ENCODE measurements around the gene STK32B. TPM values are rescaled to one million over a fixed set of nuclear protein-coding genes. Genes with fewer than 3 reads are reported as not detected.
"Not testable (repeated sequence)": the region's sequence is repeated elsewhere in the genome, so short reads cannot be mapped to it uniquely, and the experiment has no call there.

The STK32B gene
- total RNA-seq, 1 donor from 2014 or later, result not detected

DNA sequence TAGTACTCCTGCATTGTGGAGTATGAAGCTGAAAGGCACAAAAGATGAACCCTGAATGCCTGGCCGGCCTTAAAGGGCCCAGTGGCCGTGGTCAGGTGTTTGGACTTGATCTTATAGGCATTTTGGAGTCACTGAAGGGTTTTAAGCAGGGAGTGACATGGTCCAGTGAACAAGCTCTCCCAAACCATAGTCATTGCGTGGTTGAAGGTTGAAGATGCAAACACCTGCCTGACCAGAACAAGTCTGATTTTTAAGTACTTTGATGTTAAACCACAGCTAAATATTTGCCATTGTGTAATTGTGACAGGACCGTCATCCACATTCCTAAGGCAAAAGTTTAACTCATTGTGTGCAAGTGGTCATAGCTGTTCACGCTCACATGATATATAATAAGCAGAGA, 3.3 kb downstream of the STK32B start:
- DNase-seq (ENCODE audit: low spot score), result no peak
- Mint-ChIP-seq H3K4me3 (no peak overlapping the region), H3K27me3 (ENCODE audit: insufficient read depth) (peaks cover 30% of the 10 kb centered on the region), H3K4me1 (ENCODE audit: low read depth) (peaks cover 9% of the 10 kb centered on the region), H3K27ac (no peak overlapping the region), H3K36me3 (ENCODE audit: low read depth) (no peaks in the 10 kb centered on the region), H3K9me3 (no peaks in the 10 kb centered on the region)
- intact Hi-C loops (cut with micrococcal nuclease), result loop anchor here (5.0 kb wide), 1 partner anchor 182 kb away; no protein-coding TSS in a partner anchor

DNA sequence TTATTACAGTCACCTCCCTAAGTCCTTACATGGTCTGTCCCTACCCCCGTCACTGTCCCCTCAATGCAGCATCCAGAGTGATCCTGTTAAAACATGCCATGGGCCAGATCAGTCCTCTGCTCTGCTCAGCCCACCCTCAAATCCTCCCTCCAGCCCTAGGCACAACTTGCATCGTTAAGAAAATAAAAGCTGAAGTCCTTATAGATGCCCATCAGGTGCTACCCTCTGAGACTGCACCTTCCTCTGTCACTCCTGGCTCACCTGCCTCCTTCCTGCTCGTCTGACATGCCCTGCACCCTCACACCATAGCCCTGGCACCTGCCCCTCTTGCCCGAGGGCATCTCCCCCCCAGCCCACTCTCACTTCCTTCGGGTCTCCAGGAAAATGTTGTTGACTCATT, 4.1 kb downstream of the STK32B start:
- no peak overlapping the region for H3K27ac Mint-ChIP-seq
- H3K36me3 Mint-ChIP-seq (ENCODE audit: low read depth), result no peaks in the 10 kb centered on the region
- no peaks in the 10 kb centered on the region for H3K9me3 Mint-ChIP-seq
- DNase-seq (ENCODE audit: low spot score), result no peak
- H3K27me3 Mint-ChIP-seq (ENCODE audit: insufficient read depth), result peaks cover 24% of the 10 kb centered on the region
- H3K4me1 Mint-ChIP-seq (ENCODE audit: low read depth), result peaks cover 9% of the 10 kb centered on the region
- intact Hi-C loops (cut with micrococcal nuclease), result no loop called here
- H3K4me3 Mint-ChIP-seq, result no peak overlapping the region

DNA sequence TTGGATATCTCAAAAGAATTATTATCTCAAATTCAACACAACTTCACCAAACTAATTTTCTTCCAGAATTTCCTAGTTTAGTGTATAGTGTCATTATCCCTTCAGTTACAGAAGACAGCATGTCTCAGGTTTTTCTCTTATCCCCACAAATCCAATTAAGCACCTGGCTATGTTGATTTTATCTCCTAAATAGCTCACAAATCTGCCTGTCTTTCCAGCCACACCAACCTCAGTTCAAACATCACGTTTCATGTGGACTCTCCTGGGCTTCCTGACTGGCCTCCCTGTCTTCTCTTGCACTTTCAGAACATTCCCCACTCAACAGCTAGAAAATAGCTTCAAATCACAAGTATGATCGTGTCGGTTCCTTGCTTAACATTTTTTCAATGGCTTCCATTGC, 14.8 kb downstream of the STK32B start:
- DNase-seq (ENCODE audit: low spot score), result no peak
- intact Hi-C loops (cut with micrococcal nuclease), result no loop called here
- Mint-ChIP-seq H3K4me1 (ENCODE audit: low read depth) (no peaks in the 10 kb centered on the region), H3K4me3 (no peak overlapping the region), H3K27me3 (ENCODE audit: insufficient read depth) (no peaks in the 10 kb centered on the region), H3K27ac (no peak overlapping the region), H3K36me3 (ENCODE audit: low read depth) (no peaks in the 10 kb centered on the region), H3K9me3 (peaks cover 5% of the 10 kb centered on the region)

DNA sequence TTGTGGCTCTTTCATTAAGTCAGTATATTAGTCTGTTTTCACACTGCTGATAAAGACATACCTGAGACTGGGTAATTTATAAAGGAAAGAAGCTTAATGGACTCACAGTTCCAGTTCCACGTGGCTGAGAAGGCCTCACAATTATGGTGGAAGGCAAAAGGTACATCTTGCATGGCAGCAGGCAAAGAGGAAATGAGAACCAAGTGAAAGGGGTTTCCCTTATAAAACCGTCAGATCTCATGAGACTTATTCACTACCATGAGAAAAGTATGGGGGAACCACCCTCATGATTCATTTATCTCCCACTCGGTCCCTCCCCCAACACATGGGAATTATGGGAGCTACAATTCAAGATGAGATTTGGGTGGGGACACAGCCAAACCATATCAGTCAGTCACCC, 15.7 kb downstream of the STK32B start:
- H3K27me3 Mint-ChIP-seq (ENCODE audit: insufficient read depth), result not testable (repeated sequence)

DNA sequence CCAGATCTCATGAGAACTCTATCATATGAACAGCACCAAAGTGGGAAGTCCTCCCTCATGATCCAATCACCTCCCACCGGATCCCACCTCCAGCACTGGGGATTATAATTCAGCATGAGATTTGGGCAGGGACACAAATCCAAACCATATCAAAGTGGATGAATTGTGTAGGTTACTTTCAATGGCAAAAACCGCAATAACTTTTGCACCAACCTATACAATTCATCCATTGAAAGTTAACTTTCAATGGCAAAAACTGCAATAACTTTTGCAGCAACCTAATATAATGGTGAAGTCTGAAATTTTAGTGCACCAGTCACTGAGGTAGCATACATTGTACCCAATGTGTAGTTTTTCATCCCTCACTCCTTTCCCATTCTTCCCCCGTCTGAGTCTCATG, 16.6 kb downstream of the STK32B start:
- Mint-ChIP-seq H3K27ac (no peak overlapping the region), H3K27me3 (ENCODE audit: insufficient read depth) (no peaks in the 10 kb centered on the region), H3K36me3 (ENCODE audit: low read depth) (no peaks in the 10 kb centered on the region), H3K4me1 (ENCODE audit: low read depth) (no peaks in the 10 kb centered on the region), H3K4me3 (no peak overlapping the region), H3K9me3 (peaks cover 5% of the 10 kb centered on the region)
- intact Hi-C loops (cut with micrococcal nuclease), result no loop called here
- DNase-seq (ENCODE audit: low spot score), result no peak

More for the DNA sequence above, 15.7 kb downstream of the STK32B start:
- H3K4me3 Mint-ChIP-seq; H3K36me3 Mint-ChIP-seq (ENCODE audit: low read depth); H3K27ac Mint-ChIP-seq; intact Hi-C loops (cut with micrococcal nuclease); H3K4me1 Mint-ChIP-seq (ENCODE audit: low read depth); DNase-seq (ENCODE audit: low spot score); H3K9me3 Mint-ChIP-seq: not testable (repeated sequence)

DNA sequence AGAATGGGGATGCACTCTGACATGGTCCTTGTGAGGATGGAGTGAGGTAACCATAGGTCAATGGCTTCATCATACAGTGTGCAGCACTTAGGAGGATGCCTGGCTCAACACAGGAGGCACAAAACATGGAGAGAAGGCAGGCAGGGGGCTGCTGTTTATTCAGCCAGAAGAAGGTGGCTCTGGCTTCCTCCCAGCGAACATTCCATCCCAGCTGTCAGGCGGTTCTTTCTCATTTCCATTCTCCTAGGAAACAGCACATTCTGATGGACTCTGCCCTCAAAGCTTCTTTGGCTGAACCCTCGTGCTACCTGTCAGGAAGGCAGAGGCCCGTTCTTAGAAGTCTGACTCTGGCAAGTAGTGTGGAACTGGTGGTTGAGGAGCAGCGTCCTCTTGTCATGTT, 18.6 kb downstream of the STK32B start:
- no peak overlapping the region for H3K27ac Mint-ChIP-seq
- no peak for DNase-seq (ENCODE audit: low spot score)
- H3K4me1 Mint-ChIP-seq (ENCODE audit: low read depth), result no peaks in the 10 kb centered on the region
- H3K36me3 Mint-ChIP-seq (ENCODE audit: low read depth), result no peaks in the 10 kb centered on the region
- intact Hi-C loops (cut with micrococcal nuclease), result no loop called here
- H3K9me3 Mint-ChIP-seq, result peaks cover 5% of the 10 kb centered on the region
- H3K4me3 Mint-ChIP-seq, result no peak overlapping the region
- H3K27me3 Mint-ChIP-seq (ENCODE audit: insufficient read depth), result peaks cover 3% of the 10 kb centered on the region

DNA sequence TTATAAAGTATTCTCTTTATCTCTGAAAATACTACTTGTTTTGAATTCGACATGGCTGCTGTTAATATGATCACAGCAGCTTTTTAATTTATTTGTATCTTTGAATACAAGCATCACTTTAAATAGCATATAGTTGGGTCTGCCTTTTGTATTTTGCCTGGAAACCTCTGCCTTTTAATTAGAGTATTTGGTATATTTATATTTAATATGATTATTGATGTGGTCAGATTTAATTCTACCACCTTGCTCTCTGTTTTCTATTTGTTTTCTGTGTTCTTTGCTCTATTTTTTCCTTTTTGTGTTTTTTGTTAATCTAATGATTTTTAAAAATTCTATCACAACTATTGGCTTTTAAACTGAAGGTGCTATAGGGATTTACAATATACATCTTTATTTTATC, 21.7 kb downstream of the STK32B start:
- peaks cover 3% of the 10 kb centered on the region for H3K27me3 Mint-ChIP-seq (ENCODE audit: insufficient read depth)
- no peak overlapping the region for H3K4me3 Mint-ChIP-seq

DNA sequence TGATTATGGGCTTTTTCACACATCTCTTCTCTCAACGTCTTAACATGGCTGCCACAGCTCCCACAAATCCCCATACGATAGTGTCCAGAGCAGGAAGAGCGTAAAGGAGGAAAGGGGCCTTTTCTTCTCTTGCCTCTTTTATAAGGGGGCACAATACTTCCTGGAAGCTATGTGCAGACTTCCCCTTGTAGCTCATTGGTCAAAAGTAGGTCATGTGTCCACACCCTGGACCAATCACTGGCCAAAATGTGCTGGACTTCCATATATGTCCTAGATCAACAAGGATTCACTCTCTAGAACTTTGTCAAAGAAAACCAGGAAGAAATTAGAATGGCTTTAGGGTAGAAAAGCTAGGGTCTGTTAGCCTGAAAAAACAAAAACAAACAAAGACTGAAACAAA, 26.7 kb downstream of the STK32B start:
- intact Hi-C loops (cut with micrococcal nuclease), result no loop called here
- no peak for DNase-seq (ENCODE audit: low spot score)
- Mint-ChIP-seq H3K4me3 (no peak overlapping the region), H3K27ac (no peak overlapping the region), H3K4me1 (ENCODE audit: low read depth) (no peaks in the 10 kb centered on the region), H3K36me3 (ENCODE audit: low read depth) (no peaks in the 10 kb centered on the region), H3K27me3 (ENCODE audit: insufficient read depth) (peaks cover 3% of the 10 kb centered on the region), H3K9me3 (peaks cover 22% of the 10 kb centered on the region)

More for the DNA sequence above, 21.7 kb downstream of the STK32B start:
- Mint-ChIP-seq H3K9me3 (peaks cover 5% of the 10 kb centered on the region), H3K27ac (no peak overlapping the region), H3K36me3 (ENCODE audit: low read depth) (no peaks in the 10 kb centered on the region), H3K4me1 (ENCODE audit: low read depth) (no peaks in the 10 kb centered on the region)
- no peak for DNase-seq (ENCODE audit: low spot score)
- intact Hi-C loops (cut with micrococcal nuclease), result no loop called here

DNA sequence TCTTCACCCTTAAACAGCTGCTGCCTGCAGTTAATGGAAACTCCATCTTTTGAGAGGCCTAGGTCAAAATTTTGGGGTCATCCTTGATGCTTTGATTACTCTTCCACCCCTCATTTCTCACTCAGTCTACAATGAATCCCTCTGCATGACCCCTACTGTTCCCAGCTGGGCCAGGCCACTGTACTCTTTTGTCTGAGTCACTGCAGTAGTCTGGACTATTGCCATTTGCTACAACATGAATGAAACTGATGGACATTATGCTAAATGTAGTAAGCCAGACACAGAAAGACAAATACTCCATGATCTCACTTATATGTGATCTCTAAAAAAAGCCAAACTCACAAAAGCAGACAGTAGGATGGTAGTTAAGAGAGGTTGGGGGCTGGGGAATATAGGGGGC, 28.3 kb downstream of the STK32B start:
- Mint-ChIP-seq H3K27ac (no peak overlapping the region), H3K9me3 (peaks cover 22% of the 10 kb centered on the region), H3K27me3 (ENCODE audit: insufficient read depth) (no peaks in the 10 kb centered on the region), H3K4me1 (ENCODE audit: low read depth) (no peaks in the 10 kb centered on the region), H3K36me3 (ENCODE audit: low read depth) (no peaks in the 10 kb centered on the region), H3K4me3 (no peak overlapping the region)
- no peak for DNase-seq (ENCODE audit: low spot score)
- intact Hi-C loops (cut with micrococcal nuclease), result no loop called here

DNA sequence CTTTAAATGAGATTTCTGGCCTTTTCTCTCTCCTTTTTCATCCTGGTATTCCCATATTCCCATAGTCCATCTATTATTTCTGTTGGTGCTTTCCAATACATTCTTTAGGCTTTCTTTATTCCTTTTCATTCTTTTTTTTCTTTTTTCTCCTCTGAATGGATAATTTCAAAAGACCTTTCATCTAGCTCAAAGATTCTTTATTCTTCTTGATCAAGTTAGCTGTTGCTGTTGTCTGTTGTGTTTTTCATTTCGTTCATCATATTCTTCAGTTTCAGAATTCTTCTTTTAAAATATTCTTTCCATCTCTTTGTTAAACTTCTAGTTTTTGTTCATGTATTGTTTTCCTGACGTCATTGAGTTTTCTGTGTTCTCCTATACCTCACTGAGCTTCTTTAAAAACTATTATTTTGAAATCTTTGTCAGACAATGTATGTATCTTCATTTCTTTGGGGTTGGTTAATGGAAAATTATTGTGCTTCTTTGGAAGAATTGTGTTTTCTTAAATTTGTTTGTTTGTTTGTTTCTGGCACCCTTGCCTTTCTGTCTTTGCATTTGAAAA, 30.2 kb downstream of the STK32B start:
- DNase-seq (ENCODE audit: low spot score), result no peak
- Mint-ChIP-seq H3K36me3 (ENCODE audit: low read depth) (no peaks in the 10 kb centered on the region), H3K9me3 (peaks cover 27% of the 10 kb centered on the region), H3K27ac (no peak overlapping the region), H3K4me1 (ENCODE audit: low read depth) (no peaks in the 10 kb centered on the region), H3K27me3 (ENCODE audit: insufficient read depth) (no peaks in the 10 kb centered on the region), H3K4me3 (no peak overlapping the region)
- intact Hi-C loops (cut with micrococcal nuclease), result no loop called here

DNA sequence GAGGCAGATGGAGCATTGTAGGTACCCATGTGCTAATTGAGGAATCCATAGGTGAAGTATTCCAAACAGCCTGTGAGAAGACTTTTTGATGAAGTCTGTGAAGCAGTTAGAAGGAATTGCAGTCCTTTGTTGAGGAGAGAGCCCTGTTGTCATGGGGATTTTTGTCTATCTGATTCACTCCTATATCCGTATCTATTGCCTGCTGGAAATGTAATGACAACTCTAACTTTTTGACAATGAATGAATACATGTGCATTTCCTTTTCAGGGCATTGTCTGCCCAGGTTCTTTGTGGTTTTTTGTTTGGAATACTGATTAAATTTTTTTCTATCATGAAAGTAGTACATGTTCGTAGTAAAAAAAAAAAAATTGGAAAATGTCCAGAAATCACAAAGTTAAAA, 31.1 kb downstream of the STK32B start:
- DNase-seq (ENCODE audit: low spot score), result no peak
- Mint-ChIP-seq H3K27me3 (ENCODE audit: insufficient read depth) (no peaks in the 10 kb centered on the region), H3K27ac (no peak overlapping the region), H3K36me3 (ENCODE audit: low read depth) (no peaks in the 10 kb centered on the region), H3K4me3 (no peak overlapping the region), H3K4me1 (ENCODE audit: low read depth) (no peaks in the 10 kb centered on the region), H3K9me3 (peaks cover 27% of the 10 kb centered on the region)
- intact Hi-C loops (cut with micrococcal nuclease), result no loop called here

DNA sequence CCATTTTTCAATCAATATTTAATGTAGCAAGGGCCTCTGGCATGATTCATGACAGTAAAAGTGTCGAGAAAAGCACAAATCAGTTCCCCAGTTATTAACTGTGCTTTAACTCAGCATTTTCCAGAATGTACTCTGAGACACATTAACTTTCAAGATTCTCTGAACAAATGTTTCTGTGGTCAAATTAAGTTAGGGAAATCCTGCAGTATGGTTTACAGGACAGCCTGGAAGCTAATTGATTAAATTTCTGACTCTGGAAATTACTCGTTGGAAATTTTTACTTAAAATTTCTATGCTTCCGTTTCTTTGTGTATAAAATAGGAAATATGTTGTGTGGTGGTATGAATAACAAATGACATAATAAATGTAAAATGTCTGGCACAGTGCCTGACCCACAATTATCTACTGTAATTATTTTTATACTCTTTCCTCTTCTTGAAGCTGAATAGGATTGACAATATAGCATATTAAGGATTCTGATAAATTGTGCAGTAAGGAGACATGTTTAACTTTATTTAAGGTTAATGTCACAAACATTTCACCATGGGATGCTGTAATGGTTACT, 33.7 kb downstream of the STK32B start:
- no peak for DNase-seq (ENCODE audit: low spot score)
- Mint-ChIP-seq H3K27me3 (ENCODE audit: insufficient read depth) (no peaks in the 10 kb centered on the region), H3K4me1 (ENCODE audit: low read depth) (no peaks in the 10 kb centered on the region), H3K27ac (no peak overlapping the region), H3K36me3 (ENCODE audit: low read depth) (no peaks in the 10 kb centered on the region), H3K4me3 (no peak overlapping the region), H3K9me3 (peaks cover 27% of the 10 kb centered on the region)
- intact Hi-C loops (cut with micrococcal nuclease), result no loop called here

DNA sequence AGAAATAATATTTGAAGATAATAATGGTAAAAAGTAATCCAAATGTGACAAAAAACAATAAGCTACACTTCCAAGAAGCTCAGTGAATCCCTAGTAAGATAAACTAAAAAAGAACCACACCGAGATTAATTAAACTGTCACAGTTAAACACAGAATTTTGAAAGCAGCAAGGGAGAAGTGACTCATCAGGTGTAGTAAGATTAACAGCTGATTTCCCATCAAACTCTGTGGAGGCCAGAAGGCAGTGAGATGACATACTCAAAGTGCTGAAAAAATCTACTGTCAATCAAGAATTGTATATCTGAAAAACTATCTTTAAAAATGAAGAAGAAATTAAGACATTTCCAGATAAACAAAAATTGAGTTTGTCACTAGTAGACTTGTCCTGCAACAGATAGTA, 35.3 kb downstream of the STK32B start:
- Mint-ChIP-seq H3K27ac (no peak overlapping the region), H3K9me3 (peaks cover 16% of the 10 kb centered on the region), H3K36me3 (ENCODE audit: low read depth) (no peaks in the 10 kb centered on the region), H3K4me3 (no peak overlapping the region), H3K27me3 (ENCODE audit: insufficient read depth) (no peaks in the 10 kb centered on the region), H3K4me1 (ENCODE audit: low read depth) (no peaks in the 10 kb centered on the region)
- DNase-seq (ENCODE audit: low spot score), result no peak
- intact Hi-C loops (cut with micrococcal nuclease), result no loop called here

DNA sequence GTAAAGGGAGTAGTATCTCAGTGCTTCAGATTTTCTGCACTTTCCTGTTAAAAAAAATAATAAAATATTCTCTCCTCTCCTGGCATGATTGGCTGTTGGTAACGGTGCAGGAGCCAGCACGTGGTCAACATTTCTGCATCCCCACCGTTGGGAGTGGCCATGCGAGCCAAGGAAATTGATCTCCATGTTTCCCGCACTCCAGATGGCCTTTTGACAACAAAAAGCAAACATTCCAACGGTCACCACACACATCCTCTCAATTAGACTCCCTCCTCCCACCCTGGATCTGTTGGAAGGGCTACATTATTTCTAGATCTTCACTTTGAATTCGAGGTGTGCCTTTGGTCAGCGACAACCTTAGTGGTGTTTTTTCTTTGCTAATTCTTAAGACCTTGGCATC, 45.0 kb downstream of the STK32B start:
- Mint-ChIP-seq H3K27ac (no peak overlapping the region), H3K4me1 (ENCODE audit: low read depth) (no peaks in the 10 kb centered on the region), H3K9me3 (peaks cover 14% of the 10 kb centered on the region), H3K27me3 (ENCODE audit: insufficient read depth) (no peaks in the 10 kb centered on the region), H3K36me3 (ENCODE audit: low read depth) (no peaks in the 10 kb centered on the region), H3K4me3 (no peak overlapping the region)
- intact Hi-C loops (cut with micrococcal nuclease), result no loop called here
- no peak for DNase-seq (ENCODE audit: low spot score)
